GM23338 (cell line): Measurements from ENCODE around the gene RPL12.

Experiments
- CTCF ChIP-seq, 2 experiments: fragments of 200-600 bp in 1 of 2; sonication (generic) in 1 of 2; conservative IDR thresholded peaks; 2 replicates each; pipeline versions ENCODE4 v1.5.1 to v1.6.1; 2016 to 2017; ENCODE audit warnings: antibody characterized with exemption in 2 of 2, low read depth in 2 of 2, mild to moderate bottlenecking in 2 of 2, moderate library complexity in 1 of 2
- EZH2phosphoT487 ChIP-seq: fragments of 200-600 bp; sonication (generic); IDR thresholded peaks from one replicate; pipeline ENCODE4 v1.8.1; 2018; ENCODE audit warnings: antibody characterized with exemption; ENCODE audit not compliant: unreplicated experiment

- TF ChIP-seq EZH2phosphoT487 (no peak), CTCF (conservative IDR thresholded peaks at IDR 0.05; ENCODE audit: low read depth in 2 of 2) (no peak)
These were observed 26.6 kb downstream of the RPL12 start for GRCh38 chr9:127424676-127424999.
